Left renal pelvis (tissue), 4 donors: ENCODE measurements around the gene CUX1. TPM values are rescaled to one million over a fixed set of nuclear protein-coding genes. Genes with fewer than 3 reads are reported as not detected.
"Not testable (repeated sequence)": the region's sequence is repeated elsewhere in the genome, so short reads cannot be mapped to it uniquely, and the experiment has no call there.

Experiments used
- DNase-seq, 4 donors: peaks; one replicate each; pipeline ENCODE4 v3.0.0-alpha.2; 2013; ENCODE audit warnings: low read depth in 4 of 4, low spot score in 3 of 4
- polyA plus RNA-seq, 4 donors: library from polyadenylated mRNA; unstranded; fragments of 120-200 nt; gene quantifications; one replicate each; pipeline ENCODE4 v1.2.1, GENCODE V29; 2013; ENCODE audit not compliant: insufficient read length in 4 of 4

CUX1 gene
- polyA plus RNA-seq, 4 donors = 66.7 to 114 (median 96.4) TPM

- DNase-seq = no peak
Observed at GRCh38 chr7:102291916-102292267, 474.5 kb downstream of the CUX1 start.

- no peak for DNase-seq
Observed at GRCh38 chr7:102292813-102293798, 475.7 kb downstream of the CUX1 start.

- DNase-seq = no peak
Observed at GRCh38 chr7:102294589-102294988, 477.2 kb downstream of the CUX1 start.

GRCh38 chr7:102295346-102296178 lies 478.1 kb downstream of the CUX1 start:
- DNase-seq = no peak

- no peak for DNase-seq
Observed at GRCh38 chr7:102296179-102296438, 478.7 kb downstream of the CUX1 start.

GRCh38 chr7:102296514-102296913 lies 479.1 kb downstream of the CUX1 start:
- no peak for DNase-seq

- DNase-seq = no peak
Observed at GRCh38 chr7:102297487-102298218, 480.2 kb downstream of the CUX1 start.

- DNase-seq = no peak
Observed at GRCh38 chr7:102300643-102301221, 483.3 kb downstream of the CUX1 start.

GRCh38 chr7:102301367-102301766 lies 483.9 kb downstream of the CUX1 start:
- not testable (repeated sequence) for DNase-seq

- DNase-seq = no peak
Observed at GRCh38 chr7:102302025-102302424, 484.6 kb downstream of the CUX1 start.

- no peak for DNase-seq
Observed at GRCh38 chr7:102303669-102304422, 486.4 kb downstream of the CUX1 start.

GRCh38 chr7:102304668-102305067 lies 487.2 kb downstream of the CUX1 start:
- no peak for DNase-seq

- DNase-seq = no peak
Observed at GRCh38 chr7:102305414-102306268, 488.2 kb downstream of the CUX1 start.

GRCh38 chr7:102306916-102307677 lies 489.7 kb downstream of the CUX1 start:
- DNase-seq = peak in 1 of 4 donors; percentile 61

- DNase-seq = no peak
Observed at GRCh38 chr7:102310414-102310815, 493.0 kb downstream of the CUX1 start.

- no peak for DNase-seq
Observed at GRCh38 chr7:102312317-102312716, 494.9 kb downstream of the CUX1 start.

GRCh38 chr7:102313997-102314780 lies 496.8 kb downstream of the CUX1 start:
- no peak for DNase-seq
